ENCODE data around the gene FNIP1.
A peak's percentile ranks its signal among the peaks of the same experiment; 100 is the strongest.

The FNIP1 gene

DNA sequence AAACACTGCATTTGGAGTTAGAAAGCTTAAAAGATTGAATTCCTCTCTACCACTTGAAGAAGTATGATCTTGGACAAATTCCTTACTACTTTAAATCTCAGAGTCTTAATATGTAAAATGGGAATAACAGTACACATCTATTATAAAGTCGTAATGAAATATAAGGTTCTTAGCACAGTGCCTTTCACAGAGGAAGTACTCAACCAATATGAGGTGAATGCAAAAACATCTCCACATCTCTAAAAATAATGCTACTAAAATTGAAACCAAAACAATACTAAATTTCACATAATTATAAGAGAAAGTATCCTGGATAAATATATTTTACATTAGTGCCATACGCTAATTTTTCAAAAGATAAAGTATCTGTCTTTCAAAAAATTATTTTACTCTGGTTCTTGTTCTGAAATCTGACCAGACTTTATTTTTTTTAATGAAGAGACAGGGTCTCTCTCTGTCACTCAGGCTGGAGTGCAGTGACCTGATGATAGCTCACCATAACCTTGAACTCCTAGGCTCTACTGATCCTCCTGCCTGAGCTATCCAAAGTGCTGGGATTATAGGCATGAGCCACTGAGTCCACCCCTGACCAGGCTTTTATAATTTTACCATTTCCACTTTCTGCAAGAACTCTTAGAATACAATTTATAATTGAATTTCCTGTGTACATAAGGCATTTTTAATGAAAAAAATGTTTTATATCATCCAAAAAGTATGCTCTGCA lies 21.3 kb upstream of the FNIP1 start:
- DNase-seq (ENCODE audit: low read depth): no peak
- TF ChIP-seq, protein P1, sequence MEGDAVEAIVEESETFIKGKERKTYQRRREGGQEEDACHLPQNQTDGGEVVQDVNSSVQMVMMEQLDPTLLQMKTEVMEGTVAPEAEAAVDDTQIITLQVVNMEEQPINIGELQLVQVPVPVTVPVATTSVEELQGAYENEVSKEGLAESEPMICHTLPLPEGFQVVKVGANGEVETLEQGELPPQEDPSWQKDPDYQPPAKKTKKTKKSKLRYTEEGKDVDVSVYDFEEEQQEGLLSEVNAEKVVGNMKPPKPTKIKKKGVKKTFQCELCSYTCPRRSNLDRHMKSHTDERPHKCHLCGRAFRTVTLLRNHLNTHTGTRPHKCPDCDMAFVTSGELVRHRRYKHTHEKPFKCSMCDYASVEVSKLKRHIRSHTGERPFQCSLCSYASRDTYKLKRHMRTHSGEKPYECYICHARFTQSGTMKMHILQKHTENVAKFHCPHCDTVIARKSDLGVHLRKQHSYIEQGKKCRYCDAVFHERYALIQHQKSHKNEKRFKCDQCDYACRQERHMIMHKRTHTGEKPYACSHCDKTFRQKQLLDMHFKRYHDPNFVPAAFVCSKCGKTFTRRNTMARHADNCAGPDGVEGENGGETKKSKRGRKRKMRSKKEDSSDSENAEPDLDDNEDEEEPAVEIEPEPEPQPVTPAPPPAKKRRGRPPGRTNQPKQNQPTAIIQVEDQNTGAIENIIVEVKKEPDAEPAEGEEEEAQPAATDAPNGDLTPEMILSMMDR (conservative IDR thresholded peaks at IDR 0.05; ENCODE audit: low read depth, low read length): no peak
- no peak overlapping the region for H3K4me3 ChIP-seq (ENCODE audit: low read length)

- TF ChIP-seq, protein P1 (conservative IDR thresholded peaks at IDR 0.05; ENCODE audit: low read depth, low read length): no peak
- peak; percentile 60 for DNase-seq (ENCODE audit: low read depth)
- H3K4me3 ChIP-seq (ENCODE audit: low read length): no peak overlapping the region
These were observed 18.2 kb upstream of the FNIP1 start for GRCh38 chr5:131814990-131815389.

DNA sequence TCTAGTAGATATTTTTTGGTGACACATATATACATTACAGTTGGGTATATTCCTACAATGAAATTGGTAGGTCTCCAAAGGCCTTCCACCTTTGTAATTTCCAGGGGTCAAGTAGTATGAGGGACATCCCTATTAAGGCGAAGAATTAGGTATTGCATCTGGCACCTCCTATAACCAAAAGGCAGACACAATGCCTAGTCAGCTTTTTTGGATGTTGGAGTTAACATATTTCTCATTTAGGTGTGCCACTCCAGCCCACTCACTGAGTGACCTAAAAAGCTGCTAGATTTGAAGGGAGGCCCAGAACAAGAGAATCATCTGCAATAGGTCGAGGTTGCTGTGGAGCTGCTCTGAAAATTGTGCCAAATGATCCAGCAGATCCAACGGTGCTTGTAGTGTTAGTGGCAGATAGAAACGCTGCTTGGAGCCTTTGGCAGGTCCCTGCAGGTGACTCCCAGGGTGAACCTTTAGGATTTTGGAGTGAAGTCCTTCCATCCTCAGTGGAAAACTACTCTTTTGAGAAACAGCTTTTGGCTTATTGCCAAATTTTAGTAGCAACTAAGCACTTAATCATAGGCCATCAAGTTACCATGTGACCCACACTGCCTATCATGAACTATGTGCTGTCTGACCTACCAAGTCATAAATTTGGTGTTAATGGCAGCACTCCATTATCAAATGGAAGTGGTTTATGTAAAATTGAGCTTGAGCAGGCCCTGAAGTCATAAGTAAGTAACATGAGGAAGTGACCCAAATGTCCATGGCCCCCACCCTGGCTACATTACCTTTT lies 15.7 kb upstream of the FNIP1 start:
- TF ChIP-seq, protein P1 (conservative IDR thresholded peaks at IDR 0.05; ENCODE audit: low read depth, low read length): no peak
- no peak for DNase-seq (ENCODE audit: low read depth)
- no peak overlapping the region for H3K4me3 ChIP-seq (ENCODE audit: low read length)

DNA sequence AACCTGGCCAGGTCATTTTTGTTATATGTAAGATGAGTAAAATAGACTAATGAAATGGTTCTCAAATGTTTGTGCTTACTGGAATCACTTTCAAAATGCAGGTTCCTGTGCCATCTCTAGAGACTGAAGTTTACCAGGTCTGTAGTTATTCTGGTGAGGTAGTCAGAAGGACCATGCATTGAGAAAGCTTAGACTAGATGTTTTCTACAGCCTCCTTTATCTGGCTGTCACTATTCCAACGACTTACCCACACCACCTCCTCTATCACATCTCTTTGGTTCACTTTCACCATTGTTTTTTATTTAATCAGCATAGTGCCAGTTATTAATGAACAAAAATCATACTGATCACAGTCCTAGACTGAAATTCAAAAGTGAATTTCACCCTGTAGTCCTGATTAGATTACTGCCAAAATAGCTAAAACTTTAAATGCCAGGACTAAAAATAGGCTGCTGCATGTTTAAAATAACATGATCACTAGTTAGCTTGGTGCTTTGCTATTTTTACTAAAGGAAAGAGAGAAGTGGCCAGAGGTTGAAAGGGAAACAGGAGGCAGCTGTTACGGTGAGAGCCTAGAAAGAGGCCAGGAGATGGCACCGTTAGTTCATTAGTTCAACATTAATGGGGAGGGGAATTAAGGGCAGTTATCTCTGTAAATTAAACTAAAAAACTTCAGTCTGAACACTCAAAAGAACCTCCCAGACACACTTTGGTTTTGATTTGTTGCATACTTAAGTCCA lies 13.9 kb upstream of the FNIP1 start:
- H3K4me3 ChIP-seq (ENCODE audit: low read length): no peak overlapping the region
- TF ChIP-seq, protein P1 (conservative IDR thresholded peaks at IDR 0.05; ENCODE audit: low read depth, low read length): peak; percentile 40
- DNase-seq (ENCODE audit: low read depth): no peak

DNA sequence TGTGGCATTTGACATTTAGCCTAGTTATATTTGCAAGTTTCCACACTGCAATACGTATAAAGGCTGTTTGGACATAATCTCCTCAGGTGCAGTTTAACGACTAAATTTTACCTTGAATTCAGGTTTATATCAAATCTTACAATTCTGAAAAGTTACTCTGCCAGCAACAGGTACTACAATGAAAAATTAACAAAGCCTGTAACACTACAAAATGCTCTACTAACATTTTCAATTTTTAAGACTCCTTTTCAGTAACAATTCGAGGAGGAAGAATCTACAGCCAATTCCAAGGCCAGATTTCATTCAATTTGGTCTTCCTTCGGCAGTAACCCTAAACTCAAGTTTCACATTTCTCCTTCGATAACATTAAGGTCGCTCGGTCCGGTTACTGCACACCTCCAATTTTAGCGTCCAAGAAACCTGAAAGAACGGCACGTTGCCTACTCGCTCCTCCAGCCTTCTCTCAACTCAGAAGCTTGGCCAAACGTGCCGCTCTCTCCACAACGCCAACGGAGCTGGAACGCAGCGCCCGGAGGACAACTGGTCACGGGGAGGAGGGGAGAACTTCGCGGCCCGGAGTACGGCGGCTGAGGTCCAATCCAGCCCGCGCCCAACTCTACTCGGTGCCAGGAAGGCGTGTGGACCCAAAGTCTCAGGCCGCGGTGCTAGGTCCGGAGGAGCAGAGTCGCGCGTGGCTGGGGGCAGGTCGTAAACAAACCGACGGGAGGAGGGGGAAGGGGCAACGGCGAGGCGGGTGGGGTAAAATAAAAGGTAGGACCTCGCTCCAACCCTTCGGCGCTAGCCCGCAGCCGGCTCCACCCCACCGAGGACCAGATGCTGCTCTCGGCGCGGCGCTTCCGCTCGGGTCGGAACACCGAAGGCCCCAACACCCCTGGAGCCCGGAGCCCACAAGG lies 681 bp downstream of the FNIP1 start:
- TF ChIP-seq, protein P1 (conservative IDR thresholded peaks at IDR 0.05; ENCODE audit: low read depth, low read length): no peak
- peak overlapping the region; percentile 82 for H3K4me3 ChIP-seq (ENCODE audit: low read length)
- no peak for DNase-seq (ENCODE audit: low read depth)

GRCh38 chr5:131795228-131795627 lies 1.6 kb downstream of the FNIP1 start:
- TF ChIP-seq, protein P1 (conservative IDR thresholded peaks at IDR 0.05; ENCODE audit: low read depth, low read length): no peak
- DNase-seq (ENCODE audit: low read depth): no peak
- H3K4me3 ChIP-seq (ENCODE audit: low read length): peak overlapping the region; percentile 82

Data from retinal pigment epithelial cell (primary cell).